DND-41 (cell line): Measurements from ENCODE around the gene MRFAP1.

ENCODE experiments used
- ATAC-seq: fragments of 200-7000 bp; cut with Tn5 transposase; 3 replicates; pipeline ENCODE4 v1.9.1; 2021; ENCODE audit warnings: low read depth; ENCODE audit not compliant: insufficient read depth
- DNase-seq: peaks from one replicate; pipeline ENCODE4 v3.0.0-alpha.2; 2020
- H2AFZ ChIP-seq: 2 replicates; pipeline ENCODE4 v1.6.0; 2012; ENCODE audit warnings: low read depth, low read length
- H3K27ac ChIP-seq: 2 replicates; pipeline ENCODE4 v1.5.1; 2012; ENCODE audit warnings: low read length, inconsistent platforms
- H3K27me3 ChIP-seq: fragments of 200-600 bp; sonication (generic); 2 replicates; pipeline ENCODE4 v1.6.0; 2012; ENCODE audit warnings: low read length, mild to moderate bottlenecking, inconsistent platforms; ENCODE audit not compliant: insufficient read depth, poor library complexity
- H3K36me3 ChIP-seq: 2 replicates; pipeline ENCODE4 v1.5.1; 2012; ENCODE audit warnings: low read length, inconsistent platforms; ENCODE audit not compliant: insufficient read depth
- H3K4me1 ChIP-seq: 2 replicates; pipeline ENCODE4 v1.5.1; 2012; ENCODE audit warnings: mild to moderate bottlenecking, low read length; ENCODE audit not compliant: insufficient read depth
- H3K4me2 ChIP-seq: 2 replicates; pipeline ENCODE4 v1.6.0; 2012; ENCODE audit warnings: mild to moderate bottlenecking, moderate library complexity, low read length, inconsistent platforms; ENCODE audit not compliant: insufficient read depth
- H3K4me3 ChIP-seq, 2 experiments: fragments of 200-600 bp in 1 of 2; shearing (Covaris generic) in 1 of 2; 2 replicates each; pipeline ENCODE4 v1.5.1; 2012 to 2016; ENCODE audit warnings: inconsistent platforms in 2 of 2, low read length in 2 of 2, mild to moderate bottlenecking in 2 of 2, low read depth in 1 of 2, moderate library complexity in 1 of 2
- H3K79me2 ChIP-seq: 2 replicates; pipeline ENCODE4 v1.6.0; 2012; ENCODE audit warnings: low read length, inconsistent platforms; ENCODE audit not compliant: insufficient read depth
- H3K9ac ChIP-seq: 2 replicates; pipeline ENCODE4 v1.6.0; 2012; ENCODE audit warnings: low read depth, mild to moderate bottlenecking, inconsistent platforms, low read length, moderate library complexity
- H3K9me3 ChIP-seq: 2 replicates; pipeline ENCODE4 v1.5.1; 2012; ENCODE audit warnings: low read length, moderate library complexity, mild to moderate bottlenecking, inconsistent platforms; ENCODE audit not compliant: insufficient read depth, severe bottlenecking
- H4K20me1 ChIP-seq: 2 replicates; pipeline ENCODE4 v1.6.0; 2012; ENCODE audit warnings: low read length; ENCODE audit not compliant: insufficient read depth
- EZH2 ChIP-seq: IDR thresholded peaks from 3 replicates; pipeline ENCODE4 v1.6.1; 2012; ENCODE audit warnings: borderline replicate concordance, low read depth, mild to moderate bottlenecking, moderate library complexity, low read length, inconsistent platforms; ENCODE audit not compliant: severe bottlenecking
- TF ChIP-seq, protein P1 (sequence below): IDR thresholded peaks from 2 replicates; pipeline ENCODE4 v1.5.1; 2012; ENCODE audit warnings: borderline replicate concordance, low read length, moderate library complexity, mild to moderate bottlenecking; ENCODE audit not compliant: poor library complexity, severe bottlenecking; ENCODE audit errors: extremely low read depth

Gene MRFAP1

DNA sequence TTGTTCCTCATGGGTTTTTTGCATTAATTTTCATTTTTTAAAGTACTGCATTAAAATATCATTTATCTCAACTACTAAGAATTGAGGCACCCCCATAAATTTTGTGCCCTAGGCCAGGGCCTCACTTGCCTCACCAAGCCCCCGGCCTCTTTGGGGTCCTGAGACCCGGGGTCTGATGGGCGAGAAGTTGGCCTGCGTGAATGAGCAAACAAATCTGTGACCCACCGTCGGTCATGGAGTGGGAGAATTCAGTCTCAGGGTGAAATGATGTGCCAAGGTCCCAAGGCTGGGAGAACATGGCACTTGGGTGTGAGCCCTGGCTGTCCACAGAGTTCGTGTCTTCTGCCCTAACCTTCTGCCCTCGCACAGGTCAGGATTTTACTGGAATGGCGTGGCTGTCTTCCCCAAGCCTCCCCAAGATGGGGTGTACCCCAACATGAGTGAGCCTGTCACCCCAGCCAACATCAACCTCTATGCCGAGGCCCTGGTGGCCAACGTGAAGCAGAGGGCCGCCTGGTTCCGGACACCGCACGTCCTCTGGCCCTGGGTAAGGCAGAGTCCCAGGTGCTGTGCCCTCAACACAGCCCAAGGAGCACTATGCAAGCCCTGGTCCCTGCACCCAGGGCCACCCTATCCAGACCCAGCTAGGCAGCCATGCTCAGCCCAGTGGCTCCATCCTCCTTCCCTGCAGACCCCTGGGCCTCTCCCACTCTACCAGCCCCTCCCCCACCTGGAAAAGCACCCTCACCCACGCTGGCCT is 47.5 kb upstream of the MRFAP1 start:
- Histone ChIP-seq H3K4me3 (no peak overlapping the region), H3K79me2 (no peaks in the 10 kb centered on the region), H3K27ac (no peak overlapping the region), H3K4me1 (no peaks in the 10 kb centered on the region), H3K9me3 (no peaks in the 10 kb centered on the region), H3K27me3 (no peaks in the 10 kb centered on the region), H3K9ac (no peak overlapping the region), H4K20me1 (peaks cover 10% of the 10 kb centered on the region; the same call in 1 of the 2 replicates), H3K4me2 (no peak overlapping the region), H2AFZ (no peak overlapping the region), H3K36me3 (peaks cover 31% of the 10 kb centered on the region)
- TF ChIP-seq, protein P1, sequence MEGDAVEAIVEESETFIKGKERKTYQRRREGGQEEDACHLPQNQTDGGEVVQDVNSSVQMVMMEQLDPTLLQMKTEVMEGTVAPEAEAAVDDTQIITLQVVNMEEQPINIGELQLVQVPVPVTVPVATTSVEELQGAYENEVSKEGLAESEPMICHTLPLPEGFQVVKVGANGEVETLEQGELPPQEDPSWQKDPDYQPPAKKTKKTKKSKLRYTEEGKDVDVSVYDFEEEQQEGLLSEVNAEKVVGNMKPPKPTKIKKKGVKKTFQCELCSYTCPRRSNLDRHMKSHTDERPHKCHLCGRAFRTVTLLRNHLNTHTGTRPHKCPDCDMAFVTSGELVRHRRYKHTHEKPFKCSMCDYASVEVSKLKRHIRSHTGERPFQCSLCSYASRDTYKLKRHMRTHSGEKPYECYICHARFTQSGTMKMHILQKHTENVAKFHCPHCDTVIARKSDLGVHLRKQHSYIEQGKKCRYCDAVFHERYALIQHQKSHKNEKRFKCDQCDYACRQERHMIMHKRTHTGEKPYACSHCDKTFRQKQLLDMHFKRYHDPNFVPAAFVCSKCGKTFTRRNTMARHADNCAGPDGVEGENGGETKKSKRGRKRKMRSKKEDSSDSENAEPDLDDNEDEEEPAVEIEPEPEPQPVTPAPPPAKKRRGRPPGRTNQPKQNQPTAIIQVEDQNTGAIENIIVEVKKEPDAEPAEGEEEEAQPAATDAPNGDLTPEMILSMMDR = no peak
- no peak for TF ChIP-seq EZH2
- ATAC-seq (no peak), DNase-seq (no peak)

DNA sequence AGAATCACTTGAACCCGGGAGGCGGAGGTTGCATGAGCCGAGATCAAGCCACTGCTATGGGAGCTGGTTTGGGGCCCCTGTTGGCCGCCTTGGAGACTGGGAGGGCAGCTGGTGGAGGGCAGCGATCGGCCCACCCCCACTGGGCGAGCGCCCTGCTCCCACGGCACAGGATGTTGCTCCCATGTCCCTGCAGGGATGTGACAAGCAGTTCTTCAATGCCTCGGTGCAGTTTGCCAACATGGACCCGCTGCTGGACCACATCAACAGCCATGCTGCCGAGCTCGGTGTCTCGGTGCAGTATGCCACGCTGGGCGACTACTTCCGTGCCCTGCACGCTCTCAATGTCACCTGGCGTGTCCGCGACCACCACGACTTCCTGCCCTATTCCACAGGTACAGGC is 46.1 kb upstream of the MRFAP1 start:
- Histone ChIP-seq H3K4me1 (no peaks in the 10 kb centered on the region), H3K9ac (no peak overlapping the region), H3K4me3 (no peak overlapping the region), H4K20me1 (peaks cover 10% of the 10 kb centered on the region; the same call in 1 of the 2 replicates), H3K27me3 (no peaks in the 10 kb centered on the region), H3K79me2 (no peaks in the 10 kb centered on the region), H3K27ac (no peak overlapping the region), H3K9me3 (no peaks in the 10 kb centered on the region), H2AFZ (no peak overlapping the region), H3K4me2 (no peak overlapping the region), H3K36me3 (peaks cover 36% of the 10 kb centered on the region)
- TF ChIP-seq, protein P1 = no peak
- no peak for TF ChIP-seq EZH2
- ATAC-seq (no peak), DNase-seq (no peak)

DNA sequence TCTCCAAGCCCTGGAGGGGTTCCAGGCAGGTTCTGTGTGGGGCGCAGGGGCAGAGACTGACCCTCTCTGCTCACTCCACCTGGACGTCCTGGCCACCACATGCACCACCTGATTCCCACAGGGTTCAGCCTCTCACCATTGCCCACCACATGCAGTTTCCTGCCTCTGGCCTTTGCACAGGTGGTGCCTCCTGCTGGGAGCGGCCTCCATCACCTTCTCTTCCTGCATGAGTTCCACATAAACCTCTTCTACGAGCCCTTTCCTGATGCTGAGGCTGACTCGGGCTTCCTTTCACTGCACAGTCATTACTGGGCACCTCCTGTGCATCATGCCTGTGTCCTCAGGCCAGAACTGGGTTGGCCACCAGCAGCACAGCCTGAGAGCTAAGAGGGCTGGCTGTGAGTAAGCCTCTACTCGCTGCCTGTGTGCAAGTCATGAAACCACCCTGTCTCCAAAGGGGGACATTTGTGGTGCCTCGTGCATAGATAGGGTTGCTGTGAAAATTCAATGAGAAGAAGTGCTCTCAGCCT is 45.6 kb upstream of the MRFAP1 start:
- peaks cover 34% of the 10 kb centered on the region for H3K36me3 ChIP-seq
- H3K4me3 ChIP-seq = no peak overlapping the region
- H3K9me3 ChIP-seq = no peaks in the 10 kb centered on the region
- no peaks in the 10 kb centered on the region for H3K27me3 ChIP-seq
- H3K4me1 ChIP-seq = no peaks in the 10 kb centered on the region
- H3K4me2 ChIP-seq = no peak overlapping the region
- H3K79me2 ChIP-seq = no peaks in the 10 kb centered on the region
- ATAC-seq = no peak
- no peak overlapping the region for H2AFZ ChIP-seq
- no peak overlapping the region for H3K27ac ChIP-seq
- H4K20me1 ChIP-seq = peaks cover 10% of the 10 kb centered on the region; the same call in 1 of the 2 replicates
- DNase-seq = no peak
- TF ChIP-seq EZH2 = no peak
- TF ChIP-seq, protein P1 = no peak
- no peak overlapping the region for H3K9ac ChIP-seq
